HG03439 (cell line): ENCODE results near the gene DDN.

ENCODE experiments used
- ATAC-seq: cut with Tn5 transposase; IDR thresholded peaks from one replicate; pipeline ENCODE4 v1.9.1; 2021; ENCODE audit warnings: mild to moderate bottlenecking, moderate library complexity; ENCODE audit not compliant: unreplicated experiment

The DDN gene

DNA sequence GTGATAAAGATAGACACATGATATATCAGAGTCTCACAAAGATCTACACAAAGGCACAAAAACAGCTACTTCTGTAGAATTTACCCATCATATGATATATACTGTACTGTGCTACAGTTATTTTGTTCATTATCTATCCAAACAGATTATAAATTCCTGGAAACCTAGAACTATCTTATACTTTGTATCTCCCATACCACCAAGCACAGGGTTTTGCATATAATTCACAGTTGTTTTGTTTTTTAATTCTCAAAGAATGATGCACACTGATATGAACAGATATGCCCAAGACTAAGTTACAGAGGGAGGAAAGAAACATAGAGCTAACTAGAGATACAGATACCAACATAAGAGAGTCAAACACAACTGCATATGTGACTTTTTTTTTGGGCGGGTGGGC, 16.0 kb upstream of the DDN start:
- ATAC-seq = no peak

DNA sequence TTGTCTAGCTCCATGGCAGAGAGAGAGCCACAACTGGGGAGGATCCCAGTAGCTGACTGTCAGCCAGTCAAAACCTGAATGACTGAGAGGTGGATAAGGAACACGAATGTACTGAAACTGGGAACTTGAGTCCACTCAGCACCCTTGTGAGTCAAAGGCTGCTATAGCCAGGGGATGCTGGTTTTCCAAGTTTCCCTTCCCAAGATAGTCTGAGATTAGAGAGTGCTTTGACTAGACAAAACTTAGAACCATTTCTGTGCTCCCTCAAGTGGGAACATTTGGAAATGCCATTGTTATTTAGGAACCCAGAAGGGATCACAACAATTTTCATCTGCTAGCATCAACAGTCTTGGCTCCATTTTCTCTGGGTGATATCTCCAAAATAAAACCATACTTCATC, 15.4 kb upstream of the DDN start:
- no peak for ATAC-seq

DNA sequence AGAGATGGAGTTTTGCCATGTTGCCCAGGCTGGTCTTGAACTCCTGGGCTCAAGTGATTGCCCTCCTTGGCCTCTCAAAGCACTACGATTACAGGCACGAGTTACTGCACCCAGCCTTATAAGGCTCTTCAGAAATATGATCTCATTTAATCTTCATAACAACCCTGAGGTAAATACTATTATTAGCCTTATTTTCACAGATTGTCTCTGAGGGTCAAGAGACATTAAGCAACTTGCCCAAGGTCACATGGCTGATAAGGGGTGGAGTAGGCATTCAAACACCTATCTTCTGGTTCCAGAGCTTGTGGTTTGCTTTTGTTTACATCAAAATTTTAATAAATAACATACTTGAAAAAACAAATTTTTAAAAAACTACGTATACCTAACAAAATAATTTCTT, 14.3 kb upstream of the DDN start:
- ATAC-seq = no peak

GRCh38 chr12:49012739-49013138, 13.6 kb upstream of the DDN start:
- no peak for ATAC-seq

GRCh38 chr12:49010092-49010668, 11.0 kb upstream of the DDN start:
- no peak for ATAC-seq

DNA sequence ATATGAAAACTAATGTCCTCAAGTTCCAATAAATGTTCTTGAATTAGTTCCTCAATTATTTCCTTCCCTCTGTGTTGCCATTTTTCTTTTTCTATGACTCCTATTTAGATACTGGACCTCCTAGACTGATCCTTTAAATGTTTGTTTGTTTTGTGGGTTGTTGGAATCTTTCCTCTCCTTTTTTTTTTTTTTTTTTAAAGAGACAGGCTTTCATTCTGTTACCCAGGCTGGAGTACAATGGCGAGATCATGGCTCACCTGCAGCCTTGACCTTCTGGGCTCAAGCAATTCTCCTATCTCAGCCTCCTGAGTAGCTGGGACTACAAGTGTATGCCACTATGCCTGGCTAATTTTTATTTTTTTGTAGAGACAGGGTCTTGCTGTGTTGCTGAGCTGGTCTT, 9.8 kb upstream of the DDN start:
- ATAC-seq = no peak

DNA sequence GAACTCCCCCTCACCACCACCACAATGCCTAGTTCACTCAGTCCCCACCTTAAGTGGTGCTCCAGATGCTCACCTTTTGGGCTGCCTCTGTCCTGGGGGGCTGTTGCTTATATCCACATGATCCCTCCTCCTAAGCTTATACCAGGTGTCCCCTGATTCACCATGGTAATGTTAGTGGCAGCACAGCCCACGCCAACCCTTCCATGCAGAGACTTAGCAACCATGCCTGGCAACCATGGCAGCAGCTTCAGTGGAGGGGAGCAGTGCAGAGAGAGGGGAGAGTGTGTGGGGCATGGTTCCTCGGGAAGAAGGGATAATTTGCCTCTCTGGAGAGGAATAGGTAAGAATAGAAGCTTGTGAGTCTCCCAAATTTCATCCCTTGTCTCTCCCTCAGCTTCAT, 1.2 kb upstream of the DDN start:
- ATAC-seq = no peak

DNA sequence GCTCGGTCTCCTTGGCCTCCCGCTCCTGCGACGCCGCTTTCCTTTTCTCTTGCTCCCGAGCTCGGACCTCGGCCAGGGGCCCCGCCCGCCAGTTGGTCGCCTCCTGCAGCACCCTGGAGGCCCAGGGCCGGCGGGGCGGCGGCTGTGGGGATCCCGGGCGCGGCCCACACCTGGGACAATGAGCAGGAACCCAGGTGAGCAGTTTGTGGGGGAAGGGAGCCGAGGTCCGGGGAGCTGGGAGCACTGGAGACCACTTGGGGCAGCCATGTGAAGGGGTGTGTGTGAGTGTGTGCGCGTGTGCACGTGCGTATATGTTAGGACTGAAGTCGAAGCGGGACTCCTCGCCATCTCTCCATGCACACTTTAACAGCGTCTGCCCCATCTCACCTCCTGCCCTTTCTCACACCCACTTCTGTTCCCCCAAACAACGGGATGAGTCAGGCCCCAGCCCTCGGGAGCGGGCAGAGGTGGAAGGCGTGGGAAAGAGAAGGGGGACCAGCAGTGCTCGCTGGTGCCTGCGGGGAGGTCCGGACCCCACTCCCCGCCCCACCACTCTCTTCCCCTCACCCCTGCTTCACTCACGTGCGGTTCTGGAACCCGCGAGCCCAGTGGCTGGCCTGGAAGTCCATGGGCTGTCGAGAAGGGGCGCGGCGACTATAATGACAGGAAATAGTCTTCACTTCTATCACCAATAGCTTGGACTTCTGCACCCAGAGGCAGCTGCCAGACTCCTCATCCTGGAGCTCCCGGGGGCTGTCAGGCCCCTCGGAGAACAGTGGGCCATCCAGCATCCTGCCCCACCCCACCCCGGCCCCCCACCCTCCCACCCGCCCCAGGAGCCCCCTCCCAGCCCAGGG, 450 bp downstream of the DDN start:
- ATAC-seq = no peak

GRCh38 chr12:48997719-48998496, 1.3 kb downstream of the DDN start:
- no peak for ATAC-seq

- no peak for ATAC-seq
Measured at GRCh38 chr12:48996794-48997718, 2.1 kb downstream of the DDN start.

DNA sequence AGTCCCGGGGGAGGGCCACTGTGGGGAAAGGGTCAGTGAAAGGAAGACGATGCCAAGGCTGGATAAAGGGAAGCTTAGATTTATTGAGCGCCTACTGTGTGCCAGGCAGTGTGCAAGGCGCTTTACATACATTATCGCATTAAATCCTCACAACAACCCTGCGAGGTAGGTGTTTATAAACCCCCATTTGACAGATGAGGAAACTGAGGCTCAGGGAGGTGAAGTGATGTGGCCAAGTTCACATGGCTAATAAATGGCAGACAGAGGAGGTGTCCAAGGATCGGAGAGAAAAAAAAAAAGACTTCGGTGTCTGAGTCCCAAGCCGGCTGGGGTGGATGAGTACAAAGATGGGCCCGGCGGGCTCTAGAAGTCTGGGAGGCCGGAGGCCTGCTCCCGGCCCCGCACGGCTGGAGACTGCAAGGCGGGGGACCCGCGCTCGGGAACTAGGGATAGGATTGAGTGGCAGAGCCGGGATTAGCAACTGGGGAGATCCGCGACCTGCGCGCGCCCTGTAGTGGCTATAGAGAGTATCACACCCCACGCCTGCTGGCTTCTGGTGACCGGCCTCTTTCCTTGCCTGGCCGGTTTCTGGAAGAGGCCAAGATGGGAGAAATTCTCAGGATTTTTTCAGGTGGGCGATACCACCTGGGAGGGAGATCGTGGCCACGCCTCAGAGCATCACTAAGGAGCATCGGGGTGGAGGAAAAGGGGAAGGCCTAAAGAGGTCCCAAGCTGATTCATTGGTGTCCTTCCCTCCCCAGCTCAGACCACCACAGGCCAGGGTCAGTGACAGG, 3.9 kb downstream of the DDN start:
- ATAC-seq = no peak

- ATAC-seq = no peak
Measured at GRCh38 chr12:48994224-48995085, 4.7 kb downstream of the DDN start.

GRCh38 chr12:48993787-48994186, 5.4 kb downstream of the DDN start:
- no peak for ATAC-seq

GRCh38 chr12:48991247-48992050, 7.7 kb downstream of the DDN start:
- no peak for ATAC-seq

DNA sequence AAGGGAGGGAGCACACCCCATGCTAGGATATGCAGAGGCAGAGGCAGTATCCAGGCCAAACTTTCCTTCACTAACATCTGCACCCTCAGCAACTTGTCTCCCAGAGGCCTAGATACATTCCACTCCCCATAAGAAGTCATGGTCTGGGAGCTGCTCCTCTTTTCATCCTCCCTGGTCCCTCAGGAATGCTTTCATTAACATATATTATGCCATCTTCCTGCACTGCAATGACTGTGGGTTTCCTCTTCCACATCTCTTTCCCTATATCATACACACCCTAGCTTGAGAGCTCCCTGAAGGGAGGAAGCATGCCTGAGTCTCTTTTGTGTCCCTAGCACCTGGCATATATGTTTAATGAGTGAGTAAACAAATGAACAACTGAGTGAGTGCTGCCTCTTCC, 8.6 kb downstream of the DDN start:
- ATAC-seq = no peak

- ATAC-seq = no peak
Measured at GRCh38 chr12:48988030-48988649, 11.0 kb downstream of the DDN start.

DNA sequence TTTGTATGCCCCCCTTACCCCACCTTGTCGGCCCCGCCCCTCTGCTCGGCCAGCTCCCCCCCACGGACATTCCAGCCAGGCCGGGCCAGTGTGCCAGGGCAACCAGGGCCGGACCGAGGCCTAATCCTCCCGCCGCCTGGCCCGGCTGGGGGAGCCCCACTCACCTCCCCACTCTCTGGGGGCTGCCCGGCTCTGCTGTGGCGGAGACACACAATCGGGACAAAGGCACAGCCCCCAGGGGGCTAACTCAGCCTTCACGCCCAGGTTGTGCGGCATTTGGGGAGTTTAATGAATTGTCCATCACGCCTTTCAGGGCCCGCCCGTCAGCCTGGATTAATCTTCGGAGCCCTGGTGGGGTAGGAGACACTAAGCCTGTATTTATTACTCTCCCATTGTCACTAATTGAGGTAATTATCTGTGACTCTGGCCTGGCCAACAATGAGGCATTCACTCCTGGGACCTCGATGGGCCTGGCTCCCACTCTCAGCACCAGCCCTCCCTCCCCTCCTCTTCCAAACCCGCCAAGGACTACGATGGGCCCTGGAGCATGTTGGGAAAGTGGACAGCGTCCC, 12.4 kb downstream of the DDN start:
- ATAC-seq = no peak

- no peak for ATAC-seq
Measured at GRCh38 chr12:48985901-48986300, 13.3 kb downstream of the DDN start.
